K562 (cell line): ENCODE data around the gene C1orf74. TPM values are rescaled to one million over a fixed set of nuclear protein-coding genes. Genes with fewer than 3 reads are reported as not detected.
A peak's percentile ranks its signal among the peaks of the same experiment; 100 is the strongest.

Experiments used
- ARID3A ChIP-seq: IDR thresholded peaks from 2 replicates; pipeline ENCODE4 v1.6.1; 2012; ENCODE audit warnings: low read depth, low read length, improper control_type of control experiment, borderline replicate concordance
- BCOR ChIP-seq: fragments of 450-650 bp; IDR thresholded peaks from 2 replicates; pipeline ENCODE4 v1.6.1; 2016
- CHAMP1 ChIP-seq: fragments of 450-650 bp; IDR thresholded peaks from 2 replicates; pipeline ENCODE4 v1.6.1; 2016; ENCODE audit warnings: mild to moderate bottlenecking
- CREB1 ChIP-seq, 2 experiments: sonication (generic) in 1 of 2; formaldehyde crosslinking in 1 of 2; IDR thresholded peaks; 2 replicates each; pipeline versions ENCODE4 v1.6.1 to v1.8.0; 2012 to 2022; ENCODE audit warnings: inconsistent platforms in 1 of 2, mild to moderate bottlenecking in 1 of 2, missing genetic modification reagents in 1 of 2, moderate library complexity in 1 of 2
- GATAD2B ChIP-seq: fragments of 450-650 bp; IDR thresholded peaks from 2 replicates; pipeline ENCODE4 v1.6.1; 2017; ENCODE audit warnings: mild to moderate bottlenecking, borderline replicate concordance
- MAFF ChIP-seq: IDR thresholded peaks from 2 replicates; pipeline ENCODE4 v1.6.1; 2012; ENCODE audit warnings: low read length, improper control_type of control experiment
- NCOA4 ChIP-seq: fragments of 450-650 bp; IDR thresholded peaks from 2 replicates; pipeline ENCODE4 v1.6.1; 2018; ENCODE audit warnings: mild to moderate bottlenecking; ENCODE audit not compliant: partially characterized antibody
- NFRKB ChIP-seq: fragments of 450-650 bp; IDR thresholded peaks from 2 replicates; pipeline ENCODE4 v1.6.1; 2016; ENCODE audit warnings: low read depth
- PML ChIP-seq: IDR thresholded peaks from 2 replicates; pipeline ENCODE4 v1.6.1; 2012; ENCODE audit warnings: low read length, inconsistent platforms
- RBFOX2 ChIP-seq: fragments of 200-400 bp; formaldehyde crosslinking; IDR thresholded peaks from 2 replicates; pipeline ENCODE4 v1.6.1; 2017; ENCODE audit warnings: low read depth, mild to moderate bottlenecking, low read length, moderate library complexity
- RNF219 ChIP-seq: fragments of 250-450 bp; sonication (Bioruptor Pico); IDR thresholded peaks from 2 replicates; pipeline ENCODE4 v1.5.0; 2022; ENCODE audit warnings: mild to moderate bottlenecking
- SMARCA4 ChIP-seq: fragments of 450-650 bp; IDR thresholded peaks from 2 replicates; pipeline ENCODE4 v1.6.1; 2016
- TGIF2 ChIP-seq: sonication (generic); formaldehyde crosslinking; IDR thresholded peaks from 2 replicates; pipeline ENCODE4 v1.8.1; 2022; ENCODE audit warnings: mild to moderate bottlenecking, missing genetic modification reagents, moderate library complexity
- ZBTB26 ChIP-seq: fragments of 450-650 bp; formaldehyde crosslinking; IDR thresholded peaks from 2 replicates; pipeline ENCODE4 v1.4.0; 2022; ENCODE audit warnings: missing genetic modification characterization
- ZBTB34 ChIP-seq: fragments of 250-450 bp; sonication (Bioruptor Pico); IDR thresholded peaks from 2 replicates; pipeline ENCODE4 v1.8.0; 2021; ENCODE audit warnings: mild to moderate bottlenecking, moderate library complexity
- ZNF511 ChIP-seq: sonication (generic); formaldehyde crosslinking; IDR thresholded peaks from 2 replicates; pipeline ENCODE4 v1.8.0; 2022; ENCODE audit warnings: mild to moderate bottlenecking, missing genetic modification reagents
- ZNF785 ChIP-seq: fragments of 250-450 bp; sonication (Bioruptor Pico); IDR thresholded peaks from 2 replicates; pipeline ENCODE4 v1.4.0; 2020; ENCODE audit warnings: mild to moderate bottlenecking
- polyA plus RNA-seq, 8 experiments: library from polyadenylated mRNA; depleted of rRNA in 4 of 8; stranded (reverse) in 5 of 8; unstranded in 3 of 8; fragments of >200 nt; fragmentation: Nextera tagmentation in 2 of 8; fragmentation: Illumina TruSeq in 1 of 8; extraction: Ambion mirVana in 2 of 8; extraction: Trizol in 1 of 8; gene quantifications; 2 replicates each; pipeline versions ENCODE4 v1.2.1 to v1.2.3, GENCODE V29; 2011 to 2014; ENCODE audit warnings: inconsistent platforms in 1 of 8, missing spikeins in 1 of 8
- total RNA-seq, 7 experiments: library from RNA; depleted of rRNA in 6 of 7; stranded (reverse); fragments of >200 nt in 6 of 7; fragmentation: Illumina TruSeq in 2 of 7; extraction: Trizol in 2 of 7; gene quantifications; 2 replicates each; pipeline versions ENCODE4 v1.2.1 to v1.2.3, GENCODE V29; 2011 to 2021; ENCODE audit warnings: low replicate concordance in 1 of 7

The C1orf74 gene
- total and polyA plus RNA-seq, 9 of the 15 experiments (the other 6 are each of a cell fraction or from before 2014, with no cell fraction given) = 4.0 to 7.6 (median 5.7) TPM

GRCh38 chr1:209808059-209808581 is 23.8 kb upstream of the C1orf74 start (continued):
- TF ChIP-seq CHAMP1 (no peak), RBFOX2 (no peak), GATAD2B (no peak), CREB1 (IDR thresholded peaks at IDR 0.05) (no peak), CREB1 (CRISPR knock-in tag; IDR thresholded peaks at IDR 0.05) (no peak), ZNF511 (CRISPR knock-in tag) (no peak), TGIF2 (CRISPR knock-in tag) (no peak), SMARCA4 (peak; percentile 55), NCOA4 (no peak), ARID3A (no peak), PML (no peak), RNF219 (CRISPR knock-in tag) (no peak), ZNF785 (CRISPR knock-in tag) (no peak), BCOR (no peak), ZBTB34 (CRISPR knock-in tag) (no peak), MAFF (no peak), ZBTB26 (CRISPR knock-in tag) (no peak), NFRKB (no peak)
